CD14-positive monocyte (primary cell): ENCODE results near the gene PTPRN2. TPM values are rescaled to one million over a fixed set of nuclear protein-coding genes. Genes with fewer than 3 reads are reported as not detected.
"Not testable (repeated sequence)": the region's sequence is repeated elsewhere in the genome, so short reads cannot be mapped to it uniquely, and the experiment has no call there.

Experiments used
- DNase-seq, 3 donors: peaks; one replicate each; pipeline ENCODE4 v3.0.0-alpha.2; 2011 to 2022
- H2AFZ ChIP-seq: 2 replicates; pipeline ENCODE4 v1.6.0; 2012; ENCODE audit warnings: mild to moderate bottlenecking, low read depth, low read length, inconsistent platforms; ENCODE audit not compliant: insufficient read depth, poor library complexity, severe bottlenecking
- H3K27ac ChIP-seq, 2 donors: 1 replicate in 1 of 2; 2 replicates in 1 of 2; pipeline ENCODE4 v1.5.1; 2012 to 2013; ENCODE audit warnings: low read length in 2 of 2, control low read depth in 1 of 2, inconsistent platforms in 1 of 2, low read depth in 1 of 2, mild to moderate bottlenecking in 1 of 2
- H3K27me3 ChIP-seq, 2 donors: one replicate each; pipeline versions ENCODE4 v1.6.0 to v1.6.1; 2011 to 2013; ENCODE audit warnings: low read length in 2 of 2; ENCODE audit not compliant: control insufficient read depth in 2 of 2, insufficient read depth in 2 of 2
- H3K36me3 ChIP-seq, 2 donors: replicated peaks in 1 of 2; 1 replicate in 1 of 2; 2 replicates in 1 of 2; pipeline versions ENCODE4 v1.5.1 to v1.6.1; 2012 to 2013; ENCODE audit warnings: low read length in 2 of 2, control low read depth in 1 of 2, inconsistent platforms in 1 of 2, mild to moderate bottlenecking in 1 of 2; ENCODE audit not compliant: insufficient read depth in 2 of 2, control insufficient read depth in 1 of 2
- H3K4me1 ChIP-seq, 2 donors: 1 replicate in 1 of 2; 2 replicates in 1 of 2; pipeline versions ENCODE4 v1.5.1 to v1.6.1; 2012 to 2013; ENCODE audit warnings: low read length in 2 of 2, control low read depth in 1 of 2, inconsistent platforms in 1 of 2, mild to moderate bottlenecking in 1 of 2, moderate library complexity in 1 of 2; ENCODE audit not compliant: insufficient read depth in 2 of 2, control insufficient read depth in 1 of 2
- H3K4me2 ChIP-seq: replicated peaks from 2 replicates; pipeline ENCODE3; 2012; ENCODE audit warnings: low read length, moderate library complexity, mild to moderate bottlenecking; ENCODE audit not compliant: poor library complexity, severe bottlenecking; ENCODE audit errors: extremely low read depth
- H3K4me3 ChIP-seq, 3 experiments: fragments of 200-600 bp in 1 of 3; sonication (generic) in 1 of 3; replicated peaks in 1 of 3; 1 replicate in 2 of 3; 2 replicates in 1 of 3; pipeline ENCODE4 v1.5.1; 2011 to 2013; ENCODE audit warnings: low read length in 3 of 3, mild to moderate bottlenecking in 3 of 3, control low read depth in 2 of 3, low read depth in 2 of 3, inconsistent platforms in 1 of 3, moderate library complexity in 1 of 3
- H3K79me2 ChIP-seq: 2 replicates; pipeline ENCODE4 v1.6.0; 2012; ENCODE audit warnings: mild to moderate bottlenecking, control low read depth, inconsistent platforms, low read length, moderate library complexity; ENCODE audit not compliant: insufficient read depth
- H3K9ac ChIP-seq: 2 replicates; pipeline ENCODE4 v1.6.0; 2017; ENCODE audit warnings: low read length, mild to moderate bottlenecking; ENCODE audit not compliant: insufficient read depth, poor library complexity, severe bottlenecking
- H3K9me3 ChIP-seq, 2 donors: replicated peaks in 1 of 2; 1 replicate in 1 of 2; 2 replicates in 1 of 2; pipeline versions ENCODE4 v1.5.1 to v1.6.1; 2012 to 2013; ENCODE audit warnings: low read length in 2 of 2, control low read depth in 1 of 2; ENCODE audit not compliant: control insufficient read depth in 1 of 2, insufficient read depth in 1 of 2
- H4K20me1 ChIP-seq: 2 replicates; pipeline ENCODE4 v1.6.0; 2012; ENCODE audit warnings: mild to moderate bottlenecking, low read length, control low read depth, moderate library complexity; ENCODE audit not compliant: insufficient read depth
- H3K27ac Mint-ChIP-seq, 7 donors: one replicate each; pipeline ENCODE4 v1.8.0; 2020; ENCODE audit warnings: mild to moderate bottlenecking in 7 of 7, mixed read lengths in 7 of 7, moderate library complexity in 6 of 7, inconsistent platforms in 2 of 7
- H3K27me3 Mint-ChIP-seq, 3 donors: one replicate each; pipeline ENCODE4 v1.8.0; 2021 to 2022; ENCODE audit warnings: low read depth in 3 of 3, mild to moderate bottlenecking in 3 of 3, mixed read lengths in 3 of 3, moderate library complexity in 3 of 3, inconsistent platforms in 1 of 3
- H3K36me3 Mint-ChIP-seq, 2 donors: one replicate each; pipeline ENCODE4 v1.8.0; 2020; ENCODE audit warnings: mixed read lengths in 2 of 2, inconsistent platforms in 1 of 2, mild to moderate bottlenecking in 1 of 2
- H3K4me1 Mint-ChIP-seq: one replicate; pipeline ENCODE4 v1.8.0; 2020; ENCODE audit warnings: mild to moderate bottlenecking, mixed read lengths
- H3K4me3 Mint-ChIP-seq, 2 donors: one replicate each; pipeline ENCODE4 v1.8.0; 2020; ENCODE audit warnings: mild to moderate bottlenecking in 2 of 2, mixed read lengths in 2 of 2, moderate library complexity in 1 of 2
- H3K9me3 Mint-ChIP-seq, 7 donors: one replicate each; pipeline ENCODE4 v1.8.0; 2020 to 2022; ENCODE audit warnings: mixed read lengths in 7 of 7, mild to moderate bottlenecking in 6 of 7, moderate library complexity in 6 of 7, inconsistent platforms in 2 of 7
- WGBS: methylation state at CpG from one replicate; pipeline ENCODE4 v1.1.5; 2013; ENCODE audit warnings: missing lambda C conversion rate; ENCODE audit not compliant: insufficient coverage; 5-methylcytosine and 5-hydroxymethylcytosine counted together
- intact Hi-C, 2 donors: fragments of 100-400 bp; cut with micrococcal nuclease; formaldehyde crosslinking; loops; one replicate each; pipeline versions ENCODE4 v1.15.0 to v1.15.1; 2023
- polyA plus RNA-seq, 3 donors: library from polyadenylated mRNA; depleted of rRNA in 1 of 3; unstranded in 2 of 3; stranded (reverse) in 1 of 3; fragments of 300-500 nt in 2 of 3; fragments of >200 nt in 1 of 3; fragmentation: Illumina TruSeq in 2 of 3; gene quantifications; 1 replicate in 2 of 3; 2 replicates in 1 of 3; pipeline ENCODE4 v1.2.3, GENCODE V29; 2012 to 2021
- TF ChIP-seq, protein P1 (sequence below): fragments of 200-600 bp; IDR thresholded peaks from one replicate; pipeline ENCODE4 v1.8.0; 2022; ENCODE audit warnings: antibody characterized with exemption, mild to moderate bottlenecking

Gene PTPRN2
- polyA plus RNA-seq, 3 donors, result 0.25 to 1.4 (median 0.97) TPM

GRCh38 chr7:157937406-157937805 lies 650.2 kb downstream of the PTPRN2 start:
- intact Hi-C loops, result no loop called here
- Histone ChIP-seq H3K27ac (no peak overlapping the region), H3K4me1 (no peaks in the 10 kb centered on the region), H3K4me3 (no peak overlapping the region), H3K9ac (no peak overlapping the region), H3K27me3 (no peaks in the 10 kb centered on the region), H3K79me2 (no peaks in the 10 kb centered on the region), H3K9me3 (peaks cover 47 to 68% of the 10 kb centered on the region in 2 donors), H2AFZ (no peak overlapping the region), H3K36me3 (no peaks in the 10 kb centered on the region), H3K4me2 (no peak overlapping the region), H4K20me1 (no peaks in the 10 kb centered on the region)
- no peak overlapping the region for H3K4me3 Mint-ChIP-seq
- no peaks in the 10 kb centered on the region for H3K4me1 Mint-ChIP-seq
- no peak for DNase-seq
- H3K36me3 Mint-ChIP-seq, result no peaks in the 10 kb centered on the region
- 100% methylated on average over 3 of the region's 16 CpGs for WGBS
- peaks cover 28 to 47% (median 40%) of the 10 kb centered on the region in 7 donors for H3K9me3 Mint-ChIP-seq
- TF ChIP-seq, protein P1, sequence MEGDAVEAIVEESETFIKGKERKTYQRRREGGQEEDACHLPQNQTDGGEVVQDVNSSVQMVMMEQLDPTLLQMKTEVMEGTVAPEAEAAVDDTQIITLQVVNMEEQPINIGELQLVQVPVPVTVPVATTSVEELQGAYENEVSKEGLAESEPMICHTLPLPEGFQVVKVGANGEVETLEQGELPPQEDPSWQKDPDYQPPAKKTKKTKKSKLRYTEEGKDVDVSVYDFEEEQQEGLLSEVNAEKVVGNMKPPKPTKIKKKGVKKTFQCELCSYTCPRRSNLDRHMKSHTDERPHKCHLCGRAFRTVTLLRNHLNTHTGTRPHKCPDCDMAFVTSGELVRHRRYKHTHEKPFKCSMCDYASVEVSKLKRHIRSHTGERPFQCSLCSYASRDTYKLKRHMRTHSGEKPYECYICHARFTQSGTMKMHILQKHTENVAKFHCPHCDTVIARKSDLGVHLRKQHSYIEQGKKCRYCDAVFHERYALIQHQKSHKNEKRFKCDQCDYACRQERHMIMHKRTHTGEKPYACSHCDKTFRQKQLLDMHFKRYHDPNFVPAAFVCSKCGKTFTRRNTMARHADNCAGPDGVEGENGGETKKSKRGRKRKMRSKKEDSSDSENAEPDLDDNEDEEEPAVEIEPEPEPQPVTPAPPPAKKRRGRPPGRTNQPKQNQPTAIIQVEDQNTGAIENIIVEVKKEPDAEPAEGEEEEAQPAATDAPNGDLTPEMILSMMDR, result no peak
- H3K27ac Mint-ChIP-seq, result no peak overlapping the region
- peaks cover 0 to 3% (median 2%) of the 10 kb centered on the region in 3 donors for H3K27me3 Mint-ChIP-seq

GRCh38 chr7:157936976-157937375 lies 650.6 kb downstream of the PTPRN2 start:
- Histone ChIP-seq H3K9ac (no peak overlapping the region), H3K27me3 (no peaks in the 10 kb centered on the region), H3K36me3 (no peaks in the 10 kb centered on the region), H3K79me2 (no peaks in the 10 kb centered on the region), H2AFZ (no peak overlapping the region), H3K4me3 (no peak overlapping the region), H3K4me1 (no peaks in the 10 kb centered on the region), H4K20me1 (no peaks in the 10 kb centered on the region), H3K4me2 (no peak overlapping the region), H3K27ac (no peak overlapping the region), H3K9me3 (peaks cover 47 to 64% of the 10 kb centered on the region in 2 donors)
- intact Hi-C loops, result no loop called here
- no peaks in the 10 kb centered on the region for H3K4me1 Mint-ChIP-seq
- DNase-seq, result no peak
- no peaks in the 10 kb centered on the region for H3K36me3 Mint-ChIP-seq
- H3K4me3 Mint-ChIP-seq, result no peak overlapping the region
- peaks cover 0 to 3% (median 2%) of the 10 kb centered on the region in 3 donors for H3K27me3 Mint-ChIP-seq
- H3K9me3 Mint-ChIP-seq, result peaks cover 28 to 49% (median 41%) of the 10 kb centered on the region in 7 donors
- H3K27ac Mint-ChIP-seq, result no peak overlapping the region
- TF ChIP-seq, protein P1, result no peak
- 70% methylated on average over 6 of the region's 8 CpGs for WGBS

GRCh38 chr7:157935721-157936120 lies 651.9 kb downstream of the PTPRN2 start:
- WGBS, result 91% methylated on average over 10 of the region's 11 CpGs
- H4K20me1 ChIP-seq, DNase-seq, H3K4me1 Mint-ChIP-seq, H3K27me3 Mint-ChIP-seq, H3K36me3 ChIP-seq, H3K4me1 ChIP-seq, H3K4me3 ChIP-seq, H3K9ac ChIP-seq, H3K27me3 ChIP-seq, H3K36me3 Mint-ChIP-seq, H3K27ac Mint-ChIP-seq, intact Hi-C loops, H3K4me3 Mint-ChIP-seq, H3K79me2 ChIP-seq, H3K27ac ChIP-seq, H3K4me2 ChIP-seq, H2AFZ ChIP-seq: not testable (repeated sequence)
- H3K9me3 ChIP-seq, result peaks cover 48 to 63% of the 10 kb centered on the region in 2 donors
- H3K9me3 Mint-ChIP-seq, result peaks cover 26 to 47% (median 42%) of the 10 kb centered on the region in 7 donors
